GM19023 (cell line): ENCODE measurements around the gene SFTA2.
"Not testable (repeated sequence)": the region's sequence is repeated elsewhere in the genome, so short reads cannot be mapped to it uniquely, and the experiment has no call there.

Source experiments
- ATAC-seq: cut with Tn5 transposase; IDR thresholded peaks from one replicate; pipeline ENCODE4 v1.9.1; 2021; ENCODE audit warnings: mild to moderate bottlenecking, moderate library complexity; ENCODE audit not compliant: unreplicated experiment

SFTA2 gene

GRCh38 chr6:30914076-30914853, 17.7 kb downstream of the SFTA2 start, which contains the start of gene VARS2:
Gene VARS2, plus strand, starts transcription at chr6:30914238. Its CDS starts 599 bp downstream, at chr6:30914837.
- ATAC-seq, result peak; percentile 85

GRCh38 chr6:30913721-30914075, 18.3 kb downstream of the SFTA2 start:
- no peak for ATAC-seq

GRCh38 chr6:30912746-30913520, 19.0 kb downstream of the SFTA2 start:
- ATAC-seq, result no peak

GRCh38 chr6:30910473-30910872, 21.5 kb downstream of the SFTA2 start:
- not testable (repeated sequence) for ATAC-seq

GRCh38 chr6:30908700-30909099, 23.3 kb downstream of the SFTA2 start:
- ATAC-seq, result no peak

- peak; percentile 96 for ATAC-seq
These were observed 24.0 kb downstream of the SFTA2 start, which contains the start of gene GTF2H4 for GRCh38 chr6:30907758-30908591. Gene GTF2H4, plus strand, starts transcription at chr6:30908207.

- ATAC-seq, result not testable (repeated sequence)
These were observed 24.6 kb downstream of the SFTA2 start for GRCh38 chr6:30907290-30907757.

GRCh38 chr6:30903236-30903635, 28.7 kb downstream of the SFTA2 start:
- ATAC-seq, result no peak

- ATAC-seq, result no peak
These were observed 29.3 kb downstream of the SFTA2 start for GRCh38 chr6:30902709-30903108.

- ATAC-seq, result not testable (repeated sequence)
These were observed 29.8 kb downstream of the SFTA2 start for GRCh38 chr6:30902196-30902595.

GRCh38 chr6:30901436-30901835, 30.5 kb downstream of the SFTA2 start:
- no peak for ATAC-seq

- ATAC-seq, result no peak
These were observed 31.0 kb downstream of the SFTA2 start for GRCh38 chr6:30900863-30901417.

GRCh38 chr6:30898750-30899360, 33.1 kb downstream of the SFTA2 start:
- no peak for ATAC-seq

- ATAC-seq, result no peak
These were observed 34.1 kb downstream of the SFTA2 start for GRCh38 chr6:30897882-30898281.

GRCh38 chr6:30896541-30896940, 35.4 kb downstream of the SFTA2 start:
- no peak for ATAC-seq

- no peak for ATAC-seq
These were observed 36.6 kb downstream of the SFTA2 start for GRCh38 chr6:30895343-30895742.

- no peak for ATAC-seq
These were observed 37.0 kb downstream of the SFTA2 start for GRCh38 chr6:30894935-30895334.

- no peak for ATAC-seq
These were observed 37.6 kb downstream of the SFTA2 start for GRCh38 chr6:30894381-30894780.

- no peak for ATAC-seq
These were observed 38.3 kb downstream of the SFTA2 start for GRCh38 chr6:30893666-30894065.

- no peak for ATAC-seq
These were observed 38.9 kb downstream of the SFTA2 start for GRCh38 chr6:30893001-30893591.
